ENCODE measurements around the gene DOCK1.

- TF ChIP-seq EZH2 (IDR thresholded peaks at IDR 0.05; ENCODE audit: insufficient read depth, poor library complexity, severe bottlenecking) (no peak), EZH2phosphoT487 (IDR thresholded peaks at IDR 0.05; ENCODE audit: insufficient read depth, low read depth) (no peak)
Observed at GRCh38 chr10:127434006-127434405, 528.8 kb downstream of the DOCK1 start.
